Trophoblast cell (in vitro differentiated cells and primary cell): Measurements from ENCODE around the gene MAT2B.
A peak's percentile ranks its signal among the peaks of the same experiment; 100 is the strongest.

ENCODE experiments used
- DNase-seq, 2 donors: peaks; one replicate each; pipeline ENCODE4 v3.0.0-alpha.2; 2016
- H2AFZ ChIP-seq: 2 replicates; pipeline ENCODE4 v1.6.1; 2013; ENCODE audit warnings: low read length, moderate library complexity, mild to moderate bottlenecking; ENCODE audit not compliant: insufficient read depth, poor library complexity
- H2AK5ac ChIP-seq: 2 replicates; pipeline ENCODE4 v1.6.1; 2013; ENCODE audit warnings: mild to moderate bottlenecking, low read length
- H2BK120ac ChIP-seq: 2 replicates; pipeline ENCODE4 v1.6.1; 2013; ENCODE audit warnings: low read length, mild to moderate bottlenecking, moderate library complexity; ENCODE audit not compliant: insufficient read depth, poor library complexity
- H2BK12ac ChIP-seq: 2 replicates; pipeline ENCODE4 v1.6.1; 2013; ENCODE audit warnings: mild to moderate bottlenecking, low read length, moderate library complexity
- H2BK5ac ChIP-seq: 2 replicates; pipeline ENCODE4 v1.6.1; 2013; ENCODE audit warnings: low read length, low read depth, moderate library complexity, mild to moderate bottlenecking; ENCODE audit not compliant: poor library complexity
- H3K14ac ChIP-seq: 2 replicates; pipeline ENCODE4 v1.6.1; 2013; ENCODE audit warnings: mild to moderate bottlenecking, low read length
- H3K18ac ChIP-seq: 2 replicates; pipeline ENCODE4 v1.6.1; 2013; ENCODE audit warnings: mild to moderate bottlenecking, low read length
- H3K23ac ChIP-seq: 2 replicates; pipeline ENCODE4 v1.6.1; 2013; ENCODE audit warnings: low read length
- H3K27ac ChIP-seq: 2 replicates; pipeline ENCODE4 v1.5.1; 2013; ENCODE audit warnings: low read depth, mild to moderate bottlenecking, inconsistent platforms, low read length, moderate library complexity
- H3K27me3 ChIP-seq: 2 replicates; pipeline ENCODE4 v1.6.1; 2013; ENCODE audit warnings: inconsistent platforms, mild to moderate bottlenecking, low read length, moderate library complexity; ENCODE audit not compliant: insufficient read depth
- H3K36me3 ChIP-seq, 2 experiments: 1 replicate in 1 of 2; 2 replicates in 1 of 2; pipeline ENCODE4 v1.6.1; 2013; ENCODE audit warnings: low read length in 2 of 2, mild to moderate bottlenecking in 2 of 2, moderate library complexity in 1 of 2; ENCODE audit not compliant: insufficient read depth in 2 of 2, control insufficient read depth in 1 of 2
- H3K4ac ChIP-seq: 2 replicates; pipeline ENCODE4 v1.6.1; 2013; ENCODE audit warnings: low read depth, mild to moderate bottlenecking, low read length, moderate library complexity
- H3K4me1 ChIP-seq, 2 experiments: 1 replicate in 1 of 2; 2 replicates in 1 of 2; pipeline ENCODE4 v1.6.1; 2013; ENCODE audit warnings: low read length in 2 of 2, mild to moderate bottlenecking in 2 of 2, moderate library complexity in 1 of 2; ENCODE audit not compliant: insufficient read depth in 2 of 2, control insufficient read depth in 1 of 2
- H3K4me2 ChIP-seq: 2 replicates; pipeline ENCODE4 v1.6.1; 2013; ENCODE audit warnings: inconsistent platforms, mild to moderate bottlenecking, low read length, moderate library complexity
- H3K4me3 ChIP-seq: 2 replicates; pipeline ENCODE4 v1.5.1; 2013; ENCODE audit warnings: mild to moderate bottlenecking, low read depth, low read length, inconsistent platforms
- H3K79me1 ChIP-seq: one replicate; pipeline ENCODE4 v1.6.1; 2013; ENCODE audit warnings: low read length
- H3K79me2 ChIP-seq: 2 replicates; pipeline ENCODE4 v1.6.1; 2013; ENCODE audit warnings: low read length, mild to moderate bottlenecking; ENCODE audit not compliant: control insufficient read depth, insufficient read depth, poor library complexity
- H3K9ac ChIP-seq: 2 replicates; pipeline ENCODE4 v1.6.1; 2013; ENCODE audit warnings: mild to moderate bottlenecking, low read length
- H3K9me3 ChIP-seq: 2 replicates; pipeline ENCODE4 v1.6.1; 2013; ENCODE audit warnings: low read depth, mild to moderate bottlenecking, control low read depth, inconsistent platforms, low read length; ENCODE audit not compliant: insufficient read depth
- H4K12ac ChIP-seq: 2 replicates; pipeline ENCODE4 v1.6.1; 2013; ENCODE audit warnings: low read depth, mild to moderate bottlenecking, low read length, moderate library complexity
- H4K8ac ChIP-seq: 2 replicates; pipeline ENCODE4 v1.6.1; 2013; ENCODE audit warnings: low read depth, mild to moderate bottlenecking, low read length, moderate library complexity
- H4K91ac ChIP-seq: one replicate; pipeline ENCODE4 v1.6.1; 2013; ENCODE audit warnings: low read depth, mild to moderate bottlenecking, low read length, moderate library complexity
- WGBS: extraction: QIAGEN DNeasy Blood & Tissue Kit; methylation state at CpG from one replicate; pipeline ENCODE4 v1.1.7; 2013; ENCODE audit warnings: missing lambda C conversion rate; ENCODE audit not compliant: insufficient read length, insufficient coverage; ENCODE audit errors: extremely low coverage; 5-methylcytosine and 5-hydroxymethylcytosine counted together

MAT2B gene

GRCh38 chr5:163508753-163509152 lies 3.3 kb downstream of the MAT2B start:
- no peak overlapping the region for H3K9ac ChIP-seq
- H3K36me3 ChIP-seq: peaks cover 8 to 10% of the 10 kb centered on the region in 2 experiments
- H3K4me2 ChIP-seq: no peak overlapping the region
- no peak overlapping the region for H3K18ac ChIP-seq
- H3K4me1 ChIP-seq: peaks cover 0 to 3% of the 10 kb centered on the region in 2 experiments
- H3K27me3 ChIP-seq: no peaks in the 10 kb centered on the region
- no peak overlapping the region for H3K27ac ChIP-seq
- H3K23ac ChIP-seq: no peak overlapping the region
- H3K9me3 ChIP-seq: no peaks in the 10 kb centered on the region
- no peak overlapping the region for H3K4me3 ChIP-seq
- H3K4ac ChIP-seq: peak overlapping the region; percentile 69
- no peak overlapping the region for H2BK5ac ChIP-seq
- no peak overlapping the region for H4K8ac ChIP-seq
- no peak overlapping the region for H4K12ac ChIP-seq
- no peak overlapping the region for H2BK12ac ChIP-seq
- H4K91ac ChIP-seq: no peak overlapping the region
- H3K79me1 ChIP-seq: peaks cover 7% of the 10 kb centered on the region
- no peak overlapping the region for H2AFZ ChIP-seq
- no peak overlapping the region for H2BK120ac ChIP-seq
- H3K14ac ChIP-seq: no peak overlapping the region
- DNase-seq: no peak
- no peak overlapping the region for H2AK5ac ChIP-seq
- no CpG with 5 or more reads among the region's 5 CpGs for WGBS
- peaks cover 7% of the 10 kb centered on the region for H3K79me2 ChIP-seq

- H3K14ac ChIP-seq: no peak overlapping the region
- H2BK120ac ChIP-seq: no peak overlapping the region
- H4K8ac ChIP-seq: no peak overlapping the region
- no peak overlapping the region for H3K18ac ChIP-seq
- no peaks in the 10 kb centered on the region for H3K27me3 ChIP-seq
- H2AK5ac ChIP-seq: no peak overlapping the region
- H3K23ac ChIP-seq: no peak overlapping the region
- DNase-seq: peak; percentile 45 to 62
- no peak overlapping the region for H2BK5ac ChIP-seq
- peaks cover 8 to 10% of the 10 kb centered on the region in 2 experiments for H3K36me3 ChIP-seq
- H2AFZ ChIP-seq: no peak overlapping the region
- peaks cover 7% of the 10 kb centered on the region for H3K79me1 ChIP-seq
- no peak overlapping the region for H2BK12ac ChIP-seq
- H4K91ac ChIP-seq: no peak overlapping the region
- H3K4me3 ChIP-seq: no peak overlapping the region
- WGBS: no CpG with 5 or more reads among the region's 7 CpGs
- peaks cover 0 to 3% of the 10 kb centered on the region in 2 experiments for H3K4me1 ChIP-seq
- no peak overlapping the region for H4K12ac ChIP-seq
- no peak overlapping the region for H3K9ac ChIP-seq
- H3K9me3 ChIP-seq: no peaks in the 10 kb centered on the region
- H3K79me2 ChIP-seq: peaks cover 7% of the 10 kb centered on the region
- no peak overlapping the region for H3K4me2 ChIP-seq
- H3K27ac ChIP-seq: no peak overlapping the region
- no peak overlapping the region for H3K4ac ChIP-seq
These were observed 4.0 kb downstream of the MAT2B start for GRCh38 chr5:163509291-163509951.

GRCh38 chr5:163512526-163512925 lies 7.1 kb downstream of the MAT2B start:
- H3K23ac ChIP-seq: no peak overlapping the region
- H2BK5ac ChIP-seq: no peak overlapping the region
- H3K36me3 ChIP-seq: peaks cover 19 to 20% of the 10 kb centered on the region in 2 experiments
- no peak overlapping the region for H3K4ac ChIP-seq
- H4K12ac ChIP-seq: no peak overlapping the region
- no peaks in the 10 kb centered on the region for H3K27me3 ChIP-seq
- no peak overlapping the region for H3K18ac ChIP-seq
- no peak overlapping the region for H2AFZ ChIP-seq
- no peak overlapping the region for H2BK120ac ChIP-seq
- no peaks in the 10 kb centered on the region for H3K79me1 ChIP-seq
- H3K4me3 ChIP-seq: no peak overlapping the region
- H4K8ac ChIP-seq: no peak overlapping the region
- no peak overlapping the region for H2BK12ac ChIP-seq
- H3K14ac ChIP-seq: no peak overlapping the region
- H3K79me2 ChIP-seq: peaks cover 2% of the 10 kb centered on the region
- no peak overlapping the region for H3K9ac ChIP-seq
- H3K27ac ChIP-seq: no peak overlapping the region
- no CpG with 5 or more reads among the region's 5 CpGs for WGBS
- H3K9me3 ChIP-seq: no peaks in the 10 kb centered on the region
- no peak overlapping the region for H4K91ac ChIP-seq
- DNase-seq: no peak
- no peak overlapping the region for H2AK5ac ChIP-seq
- H3K4me1 ChIP-seq: no peaks in the 10 kb centered on the region
- no peak overlapping the region for H3K4me2 ChIP-seq

- no peaks in the 10 kb centered on the region for H3K79me1 ChIP-seq
- H3K9ac ChIP-seq: no peak overlapping the region
- H4K12ac ChIP-seq: no peak overlapping the region
- H3K4ac ChIP-seq: no peak overlapping the region
- H3K14ac ChIP-seq: no peak overlapping the region
- no peaks in the 10 kb centered on the region for H3K79me2 ChIP-seq
- H3K4me3 ChIP-seq: no peak overlapping the region
- no peak overlapping the region for H4K8ac ChIP-seq
- H3K23ac ChIP-seq: no peak overlapping the region
- no peak overlapping the region for H2BK120ac ChIP-seq
- H3K27me3 ChIP-seq: no peaks in the 10 kb centered on the region
- no peak overlapping the region for H2BK12ac ChIP-seq
- H3K18ac ChIP-seq: no peak overlapping the region
- H3K9me3 ChIP-seq: no peaks in the 10 kb centered on the region
- H2BK5ac ChIP-seq: no peak overlapping the region
- DNase-seq: no peak
- no peak overlapping the region for H3K4me2 ChIP-seq
- WGBS: no CpG with 5 or more reads among the region's 1 CpG
- no peak overlapping the region for H2AFZ ChIP-seq
- H3K4me1 ChIP-seq: no peaks in the 10 kb centered on the region
- peaks cover 3% of the 10 kb centered on the region in 2 experiments for H3K36me3 ChIP-seq
- H4K91ac ChIP-seq: no peak overlapping the region
- H2AK5ac ChIP-seq: no peak overlapping the region
- H3K27ac ChIP-seq: no peak overlapping the region
These were observed 19.7 kb downstream of the MAT2B start for GRCh38 chr5:163525096-163525495.
